Suppressor macrophage treated with lipopolysaccharide for 1 hour (primary cell): ENCODE data around the gene PALLD.

Experiments
- DNase-seq, 3 donors: peaks; one replicate each; pipeline ENCODE4 v3.0.0-alpha.2; 2020 to 2022

The PALLD gene

GRCh38 chr4:168882650-168883233 lies 385.9 kb downstream of the PALLD start:
- DNase-seq: peak in 1 of 3 donors; percentile 35

GRCh38 chr4:168883513-168883912 lies 386.7 kb downstream of the PALLD start:
- no peak for DNase-seq

DNA sequence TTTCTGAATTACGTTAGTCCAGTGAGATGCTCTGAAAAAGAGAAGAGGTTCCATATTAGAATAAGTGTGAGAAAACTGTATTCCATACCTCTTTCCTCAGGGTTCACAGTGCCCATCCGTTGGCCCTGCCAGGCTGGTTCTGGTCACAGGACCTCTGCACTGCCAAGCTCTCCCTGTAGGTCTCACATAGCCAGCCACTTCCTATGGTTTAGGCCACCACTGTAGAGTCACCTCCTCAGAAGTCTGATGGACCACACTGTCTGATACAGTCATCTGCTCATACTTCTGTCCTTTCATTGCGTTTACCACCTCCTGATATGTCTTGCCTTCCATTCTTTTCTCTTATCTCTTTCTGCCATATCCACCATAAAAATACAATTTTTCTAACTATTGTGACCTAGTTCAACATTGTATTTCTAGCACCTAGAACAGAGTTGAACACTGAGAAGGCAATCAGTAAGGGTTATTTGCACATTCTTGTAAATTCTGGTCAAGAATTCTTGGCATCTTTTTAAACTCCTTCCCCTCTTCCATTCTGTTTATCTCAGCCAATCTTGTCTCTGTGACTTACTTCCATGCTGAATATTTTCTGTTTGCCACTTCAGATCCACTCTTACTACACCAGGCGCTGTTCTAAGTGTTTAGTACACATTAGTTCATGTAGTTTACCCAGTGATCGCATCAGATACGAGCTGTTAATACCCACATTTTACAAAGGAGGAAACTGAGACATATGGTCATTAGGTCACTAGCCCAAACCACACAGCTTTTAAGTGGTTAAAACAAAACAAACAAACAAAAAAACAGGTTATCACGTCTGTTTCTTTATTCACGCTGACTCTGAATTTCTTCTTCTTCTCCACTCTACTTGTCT lies 387.6 kb downstream of the PALLD start:
- no peak for DNase-seq

GRCh38 chr4:168885400-168885799 lies 388.5 kb downstream of the PALLD start:
- DNase-seq: no peak

DNA sequence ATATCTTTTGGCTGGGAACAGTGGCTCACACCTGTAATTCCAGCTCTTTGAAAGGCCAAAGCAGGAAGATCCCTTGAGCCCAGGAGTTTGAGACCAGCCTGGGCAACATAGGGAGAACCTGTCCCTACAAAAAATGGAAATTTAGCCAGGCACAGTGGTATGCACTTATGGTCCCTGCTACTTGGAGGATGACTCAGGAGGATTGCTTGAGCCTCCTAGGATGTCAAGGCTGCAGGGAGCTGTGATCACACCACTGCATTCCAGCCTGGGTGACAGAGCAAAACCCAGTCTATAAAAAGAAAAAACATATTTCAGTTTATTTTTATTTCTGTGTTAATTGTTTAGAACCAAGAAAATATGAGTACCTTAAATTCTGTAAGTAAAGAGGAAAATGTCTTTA lies 389.5 kb downstream of the PALLD start:
- no peak for DNase-seq

DNA sequence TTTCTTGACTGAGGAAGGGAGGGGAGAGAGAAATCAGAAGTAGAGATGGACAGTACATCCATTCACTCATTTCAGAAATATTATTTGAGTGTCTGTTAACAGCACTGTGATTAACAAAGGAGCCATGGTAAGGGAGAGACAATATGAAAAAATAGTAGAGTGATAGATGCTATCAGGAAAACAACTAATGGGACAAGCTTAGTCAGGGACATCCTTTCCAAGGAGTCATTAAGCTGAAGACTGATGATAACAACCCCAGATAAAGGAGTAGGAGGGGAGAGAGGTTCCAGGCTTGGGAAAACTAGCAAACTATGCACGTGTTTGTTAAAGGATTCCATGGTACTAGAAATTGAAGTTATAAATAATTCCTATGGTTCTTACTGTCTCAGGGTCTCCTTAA lies 391.0 kb downstream of the PALLD start:
- no peak for DNase-seq

DNA sequence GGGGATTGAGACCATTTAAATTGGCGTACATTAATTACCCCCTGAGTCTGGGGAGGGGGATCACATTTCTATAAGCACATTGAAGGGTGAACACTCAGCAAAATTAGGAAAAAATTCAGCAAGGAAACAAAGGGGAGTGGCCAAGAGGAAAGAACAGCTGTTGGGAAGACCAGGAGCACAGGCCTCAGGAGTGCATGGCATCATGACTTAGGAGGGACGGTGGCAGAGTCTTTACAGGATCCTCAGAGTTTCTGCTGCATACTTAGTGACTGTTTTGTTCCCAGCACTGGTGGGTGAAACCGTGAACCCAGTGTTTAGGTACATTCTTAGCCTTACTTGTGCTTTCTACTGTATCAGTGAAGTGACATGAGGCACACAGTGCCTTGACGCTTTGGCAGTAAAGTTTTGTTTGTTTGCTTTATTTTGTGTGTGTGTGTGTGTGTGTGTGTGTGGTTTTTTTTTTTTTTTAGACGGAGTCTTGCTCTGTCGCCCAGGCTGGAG lies 391.9 kb downstream of the PALLD start:
- DNase-seq: no peak

DNA sequence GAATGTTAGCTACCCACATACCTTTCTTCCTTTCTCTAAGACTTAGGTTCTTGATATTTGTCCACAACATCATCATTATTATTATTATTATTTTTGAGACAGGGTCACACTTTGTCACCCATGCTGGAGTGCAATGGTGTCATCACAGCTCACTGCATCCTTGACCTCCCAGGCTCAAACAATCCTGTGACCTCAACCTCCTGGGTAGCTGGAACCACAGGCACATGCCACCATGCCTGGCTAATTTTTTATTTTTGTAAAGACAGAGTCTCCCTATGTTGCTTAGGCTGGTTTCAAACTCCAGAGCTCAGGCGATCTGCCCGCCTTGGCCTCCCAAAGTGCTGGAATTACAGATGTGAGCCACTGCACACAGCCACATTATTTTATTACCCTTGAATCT lies 394.2 kb downstream of the PALLD start:
- no peak for DNase-seq

DNA sequence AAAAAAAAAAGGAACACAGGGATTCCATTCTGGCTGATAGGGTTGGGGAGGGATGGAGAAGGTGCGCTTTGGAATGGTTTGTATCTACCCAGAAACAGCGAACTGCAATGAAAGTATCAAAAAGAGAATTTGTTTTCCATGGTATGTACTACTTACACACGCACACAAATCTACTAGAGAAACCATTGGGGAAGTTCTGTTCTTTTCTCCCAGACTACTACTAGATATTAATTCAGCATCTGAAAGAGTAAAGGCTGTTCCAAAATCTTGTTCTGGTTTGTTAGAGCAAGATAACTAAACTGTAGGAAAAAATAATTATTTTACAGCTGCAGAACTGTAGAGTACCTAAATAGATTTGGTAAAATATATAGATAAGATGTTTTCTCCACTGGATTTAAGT lies 394.8 kb downstream of the PALLD start:
- no peak for DNase-seq

- DNase-seq: no peak
Measured at GRCh38 chr4:168892475-168892874, 395.6 kb downstream of the PALLD start.

GRCh38 chr4:168893205-168893604 lies 396.4 kb downstream of the PALLD start:
- peak; percentile 11 to 57 (median 37) for DNase-seq

DNA sequence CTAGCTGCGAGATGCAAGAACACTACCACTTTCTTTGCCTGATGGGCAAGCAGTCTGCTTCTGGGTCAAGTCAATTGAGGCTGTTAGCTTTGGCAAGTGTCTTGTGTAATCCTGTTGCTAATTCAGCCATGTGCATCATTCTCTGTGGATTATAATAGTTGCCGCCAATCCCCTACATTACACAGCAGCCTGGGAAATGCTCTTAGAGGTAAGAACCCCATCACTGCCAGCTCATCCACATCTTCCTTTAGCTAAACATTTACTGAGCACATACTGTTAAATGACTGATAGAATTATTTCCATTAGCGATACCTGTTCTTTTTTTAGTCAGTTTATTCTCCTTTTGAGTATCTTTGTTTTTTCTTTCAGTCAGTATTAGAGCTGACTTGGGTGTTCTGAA lies 397.0 kb downstream of the PALLD start:
- DNase-seq: no peak

GRCh38 chr4:168900080-168900479 lies 403.2 kb downstream of the PALLD start:
- DNase-seq: peak; percentile 33 to 55 (median 51)

DNA sequence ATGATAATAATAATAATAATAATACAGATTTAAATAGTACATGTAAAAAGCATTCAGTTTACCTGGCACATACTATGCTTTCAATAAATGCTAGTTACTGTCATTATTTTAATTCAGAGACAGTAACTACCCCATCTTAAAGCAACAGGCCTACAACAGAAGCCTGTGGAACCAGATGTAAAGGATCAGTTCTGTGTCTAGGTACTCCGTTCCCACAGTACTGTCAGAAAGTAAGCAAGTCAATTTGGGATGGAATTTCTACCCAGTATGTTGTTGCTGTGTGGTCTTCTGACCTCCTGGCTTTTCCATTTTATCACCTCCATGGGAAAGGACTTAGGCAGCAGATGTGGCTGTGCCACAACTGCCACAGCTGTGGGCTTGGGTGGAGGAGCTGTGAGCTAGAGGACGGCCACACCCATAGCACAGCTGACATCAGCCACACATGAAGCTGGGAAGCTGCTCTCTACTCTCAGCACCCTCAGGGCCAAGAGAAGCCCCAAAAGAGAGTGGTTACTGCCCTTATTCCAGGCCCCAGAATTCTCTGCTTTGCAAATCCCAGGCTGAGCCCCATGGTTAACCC lies 410.4 kb downstream of the PALLD start:
- no peak for DNase-seq

DNA sequence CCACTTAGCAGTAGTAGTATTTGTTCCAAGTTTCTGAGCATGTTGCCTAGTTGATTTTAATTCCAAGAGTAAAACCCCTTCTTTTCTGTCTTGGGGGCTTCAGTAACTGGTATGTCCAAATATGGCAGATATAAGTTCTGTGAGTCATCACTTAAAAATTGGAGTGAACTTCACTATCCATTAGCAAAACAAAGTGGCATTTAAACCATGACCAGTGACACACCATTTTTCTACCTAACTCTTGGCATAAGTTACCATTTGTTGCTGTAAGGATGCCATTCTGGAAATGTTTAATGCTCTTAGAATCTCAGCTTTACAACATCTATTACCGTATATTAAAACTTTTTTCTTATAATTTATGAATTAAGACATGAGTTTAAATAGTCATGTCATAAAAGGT lies 411.2 kb downstream of the PALLD start:
- DNase-seq: no peak

DNA sequence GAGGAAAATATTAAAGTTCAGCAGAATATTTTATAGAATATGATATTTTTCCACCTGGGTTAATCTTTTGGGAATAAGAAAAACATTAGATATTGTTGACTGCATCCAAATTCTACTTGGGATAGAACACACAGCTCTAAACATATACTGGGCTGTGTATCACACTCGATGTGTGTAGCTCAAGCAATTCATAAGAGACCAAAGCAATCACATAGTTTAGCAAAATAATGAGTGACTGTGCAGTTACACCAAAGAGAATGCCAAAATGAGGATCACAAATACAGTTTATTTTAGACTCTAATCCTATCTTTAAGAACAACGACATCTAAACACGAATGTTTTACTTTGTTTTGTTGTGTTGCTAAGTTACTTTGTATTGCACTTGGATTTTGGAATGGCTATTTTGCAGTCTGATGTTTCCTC lies 412.0 kb downstream of the PALLD start:
- DNase-seq: no peak

DNA sequence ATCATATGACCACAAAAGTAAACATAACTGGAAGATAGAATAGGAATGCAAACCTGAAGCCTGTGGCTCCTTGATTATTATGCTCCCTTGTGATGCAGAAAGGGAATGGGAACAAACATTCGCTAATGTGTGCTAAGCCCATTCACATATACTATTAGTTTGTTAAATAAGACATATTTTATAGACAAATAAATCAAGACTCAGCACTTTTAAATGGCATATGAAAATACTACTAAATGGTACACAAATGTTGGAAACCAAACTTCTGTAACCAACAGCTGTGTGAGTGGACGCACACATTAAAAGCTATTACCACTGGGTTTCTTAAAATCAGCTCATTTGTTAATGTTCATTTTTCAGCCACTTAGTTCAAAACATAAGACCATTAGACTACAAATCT lies 417.2 kb downstream of the PALLD start:
- DNase-seq: no peak

DNA sequence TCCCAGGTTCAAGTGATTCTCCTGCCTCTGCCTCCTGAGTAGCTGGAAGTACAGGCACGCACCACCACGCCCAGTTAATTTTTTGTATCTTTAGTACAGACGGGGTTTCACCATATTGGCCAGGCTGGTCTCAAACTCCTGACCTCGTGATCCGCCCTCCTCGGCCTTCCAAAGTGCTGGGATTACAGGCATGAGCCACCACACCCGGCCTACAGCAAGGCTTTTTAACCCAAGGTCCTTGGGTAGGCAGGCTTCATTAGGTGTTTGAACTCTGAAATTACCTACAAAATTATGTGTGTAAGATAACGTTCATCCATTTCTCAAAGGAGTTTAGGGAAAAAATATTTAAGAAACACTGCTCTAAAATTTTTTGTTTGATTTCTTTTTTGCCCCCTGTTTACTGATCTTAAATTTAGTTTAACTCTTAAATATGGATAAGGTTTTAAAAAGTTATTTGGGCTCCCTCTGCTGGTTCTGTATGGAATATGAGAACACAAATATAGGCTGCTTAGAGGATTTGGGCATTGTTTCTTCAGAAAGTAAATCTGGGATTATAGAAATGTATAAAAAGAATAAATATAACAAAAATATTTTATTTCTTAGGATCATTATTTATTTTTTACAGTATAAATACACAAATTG lies 420.4 kb downstream of the PALLD start:
- DNase-seq: peak; percentile 69 to 81 (median 72)

DNA sequence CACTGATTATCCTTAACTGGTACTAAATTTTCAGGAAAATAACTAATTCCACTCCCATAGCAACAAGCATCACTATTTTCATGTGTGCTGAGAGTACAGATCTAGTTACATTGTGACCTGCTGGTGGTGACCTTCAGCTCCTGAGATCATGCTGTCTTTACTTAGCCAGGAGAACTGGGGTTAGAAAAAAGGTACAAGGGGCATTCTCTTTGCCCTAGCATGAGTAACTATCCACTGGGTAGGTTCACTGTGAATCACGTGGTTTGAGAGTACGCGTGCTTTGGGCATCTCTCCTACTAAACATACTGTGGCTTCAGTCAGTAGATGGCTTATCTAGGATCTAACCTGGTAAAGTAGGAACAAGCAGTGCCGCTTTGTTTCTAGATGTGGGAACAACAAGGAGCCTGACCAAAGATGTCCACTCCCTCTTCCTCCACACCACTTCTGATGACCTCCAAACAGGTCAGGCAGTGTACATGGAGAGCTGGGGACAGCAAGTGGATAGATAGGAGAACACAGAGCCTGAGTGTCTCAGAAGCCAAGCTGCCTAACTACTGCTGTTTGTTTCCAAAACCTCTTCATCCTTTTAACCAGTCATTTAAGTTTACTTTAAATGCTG lies 423.0 kb downstream of the PALLD start:
- DNase-seq: no peak

- no peak for DNase-seq
Measured at GRCh38 chr4:168920441-168921065, 423.7 kb downstream of the PALLD start.

DNA sequence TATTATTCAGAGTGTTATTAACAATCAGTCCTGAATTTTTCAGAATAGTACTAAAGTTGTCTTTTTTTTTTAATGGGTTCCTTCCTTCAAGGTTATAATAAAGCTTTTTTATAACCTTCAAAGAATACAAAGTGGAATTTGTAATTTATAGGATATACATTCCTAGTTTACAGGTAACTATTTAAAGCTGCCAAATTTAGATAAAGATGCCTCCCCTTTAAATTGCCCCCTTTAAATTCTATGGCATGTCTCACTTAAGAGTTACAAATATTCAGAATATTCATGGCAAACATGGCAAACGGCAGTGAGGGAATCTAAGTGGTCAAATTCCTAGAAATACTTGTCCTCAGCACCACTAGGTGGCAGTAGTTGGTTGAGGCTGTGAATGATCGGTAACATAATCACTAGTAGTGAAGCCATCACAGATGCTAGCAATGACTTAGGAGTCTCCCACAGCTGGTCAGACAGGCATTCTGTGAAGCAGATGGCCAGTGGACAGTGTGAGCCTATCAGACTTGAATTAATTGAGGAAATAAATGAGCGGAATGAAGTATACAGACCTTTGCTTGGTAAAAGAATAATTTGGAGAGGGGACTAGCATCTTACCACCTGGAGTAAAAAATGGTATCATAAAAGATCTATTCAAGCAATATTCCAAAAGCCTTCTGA lies 426.8 kb downstream of the PALLD start:
- DNase-seq: peak; percentile 78 to 89 (median 85)

DNA sequence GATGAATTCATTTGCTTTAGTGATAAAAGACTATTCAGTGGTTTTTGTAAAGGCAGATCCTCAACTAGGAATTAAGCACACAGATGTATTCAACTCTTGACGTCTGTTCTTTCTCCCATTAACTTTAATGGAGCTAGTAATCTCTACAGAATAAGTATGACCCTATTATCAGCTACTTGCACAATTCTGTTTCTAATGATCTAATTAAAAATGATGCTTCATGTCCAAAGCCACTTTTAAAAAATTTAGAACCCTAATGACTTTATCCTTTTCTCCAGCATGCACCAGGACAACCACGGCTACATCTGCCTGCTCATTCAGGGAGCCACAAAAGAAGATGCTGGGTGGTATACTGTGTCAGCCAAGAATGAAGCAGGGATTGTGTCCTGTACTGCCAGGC lies 427.8 kb downstream of the PALLD start:
- no peak for DNase-seq
